GM11168 (cell line): ENCODE data around the gene FAM193B.

Source experiments
- in situ Hi-C: fragments of 300-500 bp; cut with MboI; formaldehyde crosslinking; loops from one replicate; pipeline ENCODE4 v1.12.0; 2022; ENCODE audit warnings: low sequenced_read_pairs; ENCODE audit not compliant: unreplicated experiment

Gene FAM193B

GRCh38 chr5:177503351-177504085 is 50.8 kb downstream of the FAM193B start:
- in situ Hi-C loops, result no loop called here

GRCh38 chr5:177502886-177503285 is 51.5 kb downstream of the FAM193B start:
- in situ Hi-C loops, result no loop called here

GRCh38 chr5:177501874-177502678 is 52.3 kb downstream of the FAM193B start:
- in situ Hi-C loops, result no loop called here

- in situ Hi-C loops, result no loop called here
Measured at GRCh38 chr5:177500685-177501522, 53.5 kb downstream of the FAM193B start.

- in situ Hi-C loops, result no loop called here
Measured at GRCh38 chr5:177499842-177500241, 54.5 kb downstream of the FAM193B start.

- in situ Hi-C loops, result no loop called here
Measured at GRCh38 chr5:177498013-177498787, 56.2 kb downstream of the FAM193B start.

GRCh38 chr5:177497292-177498012 is 56.9 kb downstream of the FAM193B start, which contains the start of gene PDLIM7:
PDLIM7 (minus strand) TSS chr5:177497604; CDS start chr5:177496512, 1,092 bp downstream.
- in situ Hi-C loops, result no loop called here

- in situ Hi-C loops, result no loop called here
Measured at GRCh38 chr5:177496727-177497291, 57.6 kb downstream of the FAM193B start.

- in situ Hi-C loops, result no loop called here
Measured at GRCh38 chr5:177496070-177496726, 58.2 kb downstream of the FAM193B start.

- in situ Hi-C loops, result no loop called here
Measured at GRCh38 chr5:177495243-177496060, 58.9 kb downstream of the FAM193B start.

GRCh38 chr5:177494346-177495195 is 59.8 kb downstream of the FAM193B start:
- in situ Hi-C loops, result no loop called here

- in situ Hi-C loops, result no loop called here
Measured at GRCh38 chr5:177493795-177494345, 60.5 kb downstream of the FAM193B start.

GRCh38 chr5:177492841-177493240 is 61.5 kb downstream of the FAM193B start:
- in situ Hi-C loops, result no loop called here

- in situ Hi-C loops, result no loop called here
Measured at GRCh38 chr5:177491983-177492746, 62.2 kb downstream of the FAM193B start.

GRCh38 chr5:177491429-177491945 is 62.9 kb downstream of the FAM193B start:
- in situ Hi-C loops, result no loop called here
